MCF 10A (cell line): ENCODE data around the gene TIFAB. TPM values are rescaled to one million over a fixed set of nuclear protein-coding genes. Genes with fewer than 3 reads are reported as not detected.
A peak's percentile ranks its signal among the peaks of the same experiment; 100 is the strongest.

Experiments
- BruUV-seq: library from RNA; stranded (reverse); fragments of 400-500 nt; replicated peaks from 2 replicates; lab custom pipeline; 2021; lab: Mats Ljungman, UMichigan
- CTCF ChIA-PET: fragments of 300-600 bp; sonication (Branson Sonifier 250); formaldehyde crosslinking; extraction: SDS; loops from one replicate; lab custom pipeline; 2021; ENCODE audit warnings: antibody characterized with exemption, inconsistent platforms; lab: Yijun Ruan, JAX
- POLR2A ChIA-PET: fragments of 300-600, 350-650 bp; sonication (Branson Sonifier 250); formaldehyde crosslinking; extraction: SDS; loops from one replicate; lab custom pipeline; 2020; ENCODE audit warnings: antibody characterized with exemption, inconsistent platforms; lab: Yijun Ruan, JAX
- DNase-seq: peaks from one replicate; pipeline ENCODE4 v3.0.0-alpha.2; 2018; ENCODE audit not compliant: unreplicated experiment
- H3K27ac Mint-ChIP-seq: one replicate; pipeline ENCODE4 v1.8.0; 2022; ENCODE audit warnings: mild to moderate bottlenecking, low read depth, mixed read lengths; ENCODE audit not compliant: unreplicated experiment
- H3K27me3 Mint-ChIP-seq: one replicate; pipeline ENCODE4 v1.8.0; 2022; ENCODE audit warnings: mixed read lengths; ENCODE audit not compliant: insufficient read depth, unreplicated experiment
- H3K36me3 Mint-ChIP-seq: one replicate; pipeline ENCODE4 v1.8.0; 2022; ENCODE audit warnings: mild to moderate bottlenecking, moderate library complexity, mixed read lengths; ENCODE audit not compliant: insufficient read depth, unreplicated experiment
- H3K4me1 Mint-ChIP-seq: one replicate; pipeline ENCODE4 v1.8.0; 2022; ENCODE audit warnings: mixed read lengths; ENCODE audit not compliant: insufficient read depth, unreplicated experiment
- H3K4me3 Mint-ChIP-seq: one replicate; pipeline ENCODE4 v1.8.0; 2022; ENCODE audit warnings: mild to moderate bottlenecking, moderate library complexity, mixed read lengths; ENCODE audit not compliant: unreplicated experiment
- H3K9me3 Mint-ChIP-seq: one replicate; pipeline ENCODE4 v1.8.0; 2022; ENCODE audit warnings: mixed read lengths; ENCODE audit not compliant: unreplicated experiment
- CTCF ChIP-seq: fragments of 200-600 bp; IDR thresholded peaks from one replicate; pipeline ENCODE4 v1.8.0; 2022; ENCODE audit warnings: antibody characterized with exemption, mild to moderate bottlenecking; ENCODE audit not compliant: unreplicated experiment
- intact Hi-C: fragments of 100-400 bp; cut with micrococcal nuclease; formaldehyde crosslinking; loops from 2 replicates; pipeline ENCODE4 v1.14.1; 2022
- total RNA-seq: library from RNA; stranded (reverse); gene quantifications from 2 replicates; pipeline ENCODE4 v1.2.3, GENCODE V29; 2022

The TIFAB gene
- total RNA-seq, 1 experiment from 2014 or later = not detected

GRCh38 chr5:135402031-135402430, 50.1 kb downstream of the TIFAB start:
- CTCF ChIA-PET = interaction anchor here (0.6 to 3.8 kb wide), 5 partner anchors 10 to 211 kb away, joined by 4 to 27 read pairs (median 6); no protein-coding TSS in a partner anchor
- TF ChIP-seq CTCF = no peak
- POLR2A ChIA-PET = interaction anchor here (1.1 to 8.3 kb wide), 4 partner anchors 9 to 156 kb away, joined by 3 to 82 read pairs (median 9); no protein-coding TSS in a partner anchor
- no peak overlapping the region for H3K4me3 Mint-ChIP-seq
- no peak for DNase-seq
- peaks cover 16% of the 10 kb centered on the region for H3K4me1 Mint-ChIP-seq
- peaks cover 6% of the 10 kb centered on the region for H3K36me3 Mint-ChIP-seq
- H3K9me3 Mint-ChIP-seq = no peaks in the 10 kb centered on the region
- no TSS peak for BruUV-seq
- intact Hi-C loops = no loop called here
- no peak overlapping the region for H3K27ac Mint-ChIP-seq
- no peaks in the 10 kb centered on the region for H3K27me3 Mint-ChIP-seq

- POLR2A ChIA-PET = interaction anchor here (1.3 to 8.3 kb wide), 3 partner anchors 11 to 56 kb away, joined by 5 to 82 read pairs (median 15); no protein-coding TSS in a partner anchor
These were observed 51.3 kb downstream of the TIFAB start for GRCh38 chr5:135400866-135401265.

GRCh38 chr5:135399794-135400542, 52.2 kb downstream of the TIFAB start:
- Mint-ChIP-seq H3K4me3 (peak overlapping the region; percentile 83), H3K27me3 (no peaks in the 10 kb centered on the region), H3K27ac (peak overlapping the region; percentile 92), H3K4me1 (peaks cover 30% of the 10 kb centered on the region), H3K36me3 (peaks cover 14% of the 10 kb centered on the region), H3K9me3 (no peaks in the 10 kb centered on the region)
- TF ChIP-seq CTCF = no peak
- no peak for DNase-seq
- POLR2A ChIA-PET = interaction anchor here (0.6 to 8.3 kb wide), 14 partner anchors 11 to 655 kb away, joined by 3 to 82 read pairs (median 3); no protein-coding TSS in a partner anchor
- CTCF ChIA-PET = interaction anchor here (0.8 to 1.2 kb wide), 2 partner anchors 26 to 66 kb away, joined by 4 to 5 read pairs; no protein-coding TSS in a partner anchor
- intact Hi-C loops = no loop called here
- TSS peak; percentile 67 for BruUV-seq

More at GRCh38 chr5:135400866-135401265, 51.3 kb downstream of the TIFAB start:
- Mint-ChIP-seq H3K27me3 (no peaks in the 10 kb centered on the region), H3K9me3 (no peaks in the 10 kb centered on the region), H3K27ac (no peak overlapping the region), H3K36me3 (peaks cover 6% of the 10 kb centered on the region), H3K4me3 (peak overlapping the region; percentile 83), H3K4me1 (peaks cover 22% of the 10 kb centered on the region)
- no peak for TF ChIP-seq CTCF
- CTCF ChIA-PET = interaction anchor here (1.2 to 1.5 kb wide), 2 partner anchors 14 to 25 kb away, joined by 5 to 6 read pairs; no protein-coding TSS in a partner anchor
- intact Hi-C loops = no loop called here
- BruUV-seq = no TSS peak
- DNase-seq = no peak
